HCT116 (cell line): ENCODE measurements around the gene REN. TPM values are rescaled to one million over a fixed set of nuclear protein-coding genes. Genes with fewer than 3 reads are reported as not detected.

Source experiments
- ATAC-seq: fragments of 200-7000 bp; cut with Tn5 transposase; 2 replicates; pipeline ENCODE4 v1.9.1; 2020; ENCODE audit warnings: mild to moderate bottlenecking, moderate library complexity
- BruUV-seq: library from RNA; stranded (reverse); fragments of 400-500 nt; replicated peaks from 2 replicates; lab custom pipeline; 2021; lab: Mats Ljungman, UMichigan
- CTCF ChIA-PET: fragments of 300-600 bp; sonication (Branson Sonifier 250); formaldehyde crosslinking; loops from one replicate; lab custom pipeline; 2021; ENCODE audit warnings: antibody characterized with exemption; lab: Charles Lee
- POLR2A ChIA-PET: fragments of 300-600, 350-600 bp; sonication (Branson Sonifier 250); formaldehyde crosslinking; loops from one replicate; lab custom pipeline; 2021; ENCODE audit warnings: antibody characterized with exemption; lab: Charles Lee
- RAD21 ChIA-PET, 2 experiments: fragments of 300-600 bp; sonication (Branson Sonifier 250); formaldehyde crosslinking; loops; one replicate each; lab custom pipeline; 2023; ENCODE audit warnings: low total read pairs in 2 of 2; ENCODE audit not compliant: uncharacterized antibody in 2 of 2, unreplicated experiment in 2 of 2, low non-redundant PET in 1 of 2; lab: Charles Lee
- DNase-seq: peaks from one replicate; pipeline ENCODE4 v3.0.0-alpha.2; 2010; ENCODE audit warnings: low read depth, low spot score
- H2AFZ ChIP-seq: fragments of 200-600 bp; shearing (Covaris generic), sonication (generic); 2 replicates; pipeline ENCODE4 v1.6.1; 2017; ENCODE audit warnings: low read depth, mixed run types, mixed read lengths, antibody characterized with exemption, low read length; ENCODE audit not compliant: poor library complexity, severe bottlenecking
- H3K27ac ChIP-seq: 2 replicates; pipeline ENCODE4 v1.5.1; 2012; ENCODE audit warnings: low read depth, low read length
- H3K27me3 ChIP-seq: fragments of 200-600 bp; sonication (generic); 2 replicates; pipeline ENCODE4 v1.6.1; 2016; ENCODE audit warnings: mixed run types, low read length, mixed read lengths; ENCODE audit not compliant: insufficient read depth
- H3K36me3 ChIP-seq, 2 experiments: fragments of 200-500 bp in 1 of 2; fragments of 200-600 bp in 1 of 2; sonication (Bioruptor generic) in 1 of 2; sonication (generic) in 1 of 2; 2 replicates each; pipeline versions ENCODE4 v1.5.1 to v1.6.1; 2014 to 2016; ENCODE audit warnings: low read length in 2 of 2, inconsistent platforms in 1 of 2, mixed read lengths in 1 of 2, mixed run types in 1 of 2; ENCODE audit not compliant: insufficient read depth in 2 of 2, control insufficient read depth in 1 of 2
- H3K4me1 ChIP-seq, 2 experiments: fragments of 200-600 bp in 1 of 2; sonication (generic) in 1 of 2; 2 replicates each; pipeline versions ENCODE4 v1.5.1 to v1.6.1; 2012 to 2017; ENCODE audit warnings: low read length in 2 of 2, inconsistent platforms in 1 of 2, mild to moderate bottlenecking in 1 of 2, mixed read lengths in 1 of 2, mixed run types in 1 of 2, moderate library complexity in 1 of 2; ENCODE audit not compliant: insufficient read depth in 2 of 2, control insufficient read depth in 1 of 2
- H3K4me2 ChIP-seq: fragments of 200-600 bp; sonication (generic); 2 replicates; pipeline ENCODE4 v1.6.1; 2017; ENCODE audit warnings: mixed run types, low read length, mixed read lengths
- H3K4me3 ChIP-seq, 2 experiments: fragments of 200-600 bp in 1 of 2; sonication (generic) in 1 of 2; replicated peaks in 1 of 2; 2 replicates each; pipeline ENCODE4 v1.5.1; 2011 to 2016; ENCODE audit warnings: low read length in 2 of 2, control low read depth in 1 of 2, low read depth in 1 of 2, mild to moderate bottlenecking in 1 of 2, mixed read lengths in 1 of 2, mixed run types in 1 of 2
- H3K79me2 ChIP-seq: fragments of 200-600 bp; sonication (generic); 2 replicates; pipeline ENCODE4 v1.6.1; 2017; ENCODE audit warnings: mild to moderate bottlenecking, mixed run types, low read length, moderate library complexity, mixed read lengths; ENCODE audit not compliant: insufficient read depth
- H3K9ac ChIP-seq: fragments of 200-600 bp; sonication (generic); 2 replicates; pipeline ENCODE4 v1.6.1; 2016; ENCODE audit warnings: low read length, mixed read lengths
- H3K9me2 ChIP-seq: fragments of 200-600 bp; sonication (generic), shearing (Covaris generic); 2 replicates; pipeline ENCODE4 v1.6.1; 2017; ENCODE audit warnings: mixed run types, mild to moderate bottlenecking, moderate library complexity; ENCODE audit not compliant: insufficient read depth
- H3K9me3 ChIP-seq, 2 experiments: fragments of 200-500 bp in 1 of 2; fragments of 200-600 bp in 1 of 2; sonication (Bioruptor generic) in 1 of 2; sonication (generic) in 1 of 2; 2 replicates each; pipeline ENCODE4 v1.6.1; 2014 to 2017; ENCODE audit warnings: low read length in 2 of 2, mixed read lengths in 2 of 2, inconsistent platforms in 1 of 2, low read depth in 1 of 2, mild to moderate bottlenecking in 1 of 2, mixed run types in 1 of 2, moderate library complexity in 1 of 2; ENCODE audit not compliant: control insufficient read depth in 1 of 2, insufficient read depth in 1 of 2
- H4K20me1 ChIP-seq: fragments of 200-600 bp; sonication (generic), shearing (Covaris generic); 2 replicates; pipeline ENCODE4 v1.6.1; 2017; ENCODE audit warnings: mixed run types, mild to moderate bottlenecking, moderate library complexity; ENCODE audit not compliant: insufficient read depth
- EGR1 ChIP-seq: IDR thresholded peaks from 2 replicates; pipeline ENCODE4 v1.6.1; 2012; ENCODE audit warnings: low read depth
- JUND ChIP-seq: IDR thresholded peaks from 2 replicates; pipeline ENCODE4 v1.6.1; 2012
- REST ChIP-seq: IDR thresholded peaks from 2 replicates; pipeline ENCODE4 v1.6.1; 2012; ENCODE audit warnings: low read depth
- intact Hi-C: fragments of 100-400 bp; cut with micrococcal nuclease; formaldehyde crosslinking; loops from 2 replicates; pipeline ENCODE4 v1.10.0; 2022
- total RNA-seq: library from RNA; stranded (reverse); gene quantifications from one replicate; pipeline ENCODE4 v1.2.1, GENCODE V29; 2021; ENCODE audit not compliant: unreplicated experiment
- TF ChIP-seq, protein P1 (sequence below): IDR thresholded peaks from 2 replicates; pipeline ENCODE4 v1.6.1; 2012

The REN gene
- total RNA-seq, 1 experiment from 2014 or later = 0.47 TPM

GRCh38 chr1:204178487-204179281, 12.5 kb upstream of the REN start:
- ChIA-PET POLR2A (no interaction called here), CTCF (interaction anchor here (1.0 to 2.3 kb wide), 2 partner anchors 16 to 29 kb away, joined by 3 to 8 read pairs; no protein-coding TSS in a partner anchor), RAD21 (no interaction called here)
- Histone ChIP-seq H3K27me3 (no peaks in the 10 kb centered on the region), H3K9ac (no peak overlapping the region), H3K9me3 (no peaks in the 10 kb centered on the region), H3K27ac (no peak overlapping the region), H3K9me2 (no peaks in the 10 kb centered on the region), H3K4me3 (no peak overlapping the region), H3K4me1 (peaks cover 5 to 37% of the 10 kb centered on the region in 2 experiments; a peak in 3 of 4 replicates), H4K20me1 (no peaks in the 10 kb centered on the region), H3K79me2 (no peaks in the 10 kb centered on the region), H3K36me3 (no peaks in the 10 kb centered on the region), H2AFZ (no peak overlapping the region), H3K4me2 (no peak overlapping the region)
- ATAC-seq (no peak), DNase-seq (no peak)
- BruUV-seq = no TSS peak
- TF ChIP-seq JUND = no peak
- no peak for TF ChIP-seq EGR1
- TF ChIP-seq, protein P1, sequence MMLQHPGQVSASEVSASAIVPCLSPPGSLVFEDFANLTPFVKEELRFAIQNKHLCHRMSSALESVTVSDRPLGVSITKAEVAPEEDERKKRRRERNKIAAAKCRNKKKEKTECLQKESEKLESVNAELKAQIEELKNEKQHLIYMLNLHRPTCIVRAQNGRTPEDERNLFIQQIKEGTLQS = no peak
- no peak for TF ChIP-seq REST
- intact Hi-C loops = no loop called here
